Measurements from ENCODE around the gene SDF4.
"Not testable (repeated sequence)": the region's sequence is repeated elsewhere in the genome, so short reads cannot be mapped to it uniquely, and the experiment has no call there.

Gene SDF4

GRCh38 chr1:1253972-1254666, 22.3 kb upstream of the SDF4 start:
- TF ChIP-seq POLR2A (IDR thresholded peaks at IDR 0.05; ENCODE audit: low read depth, low read length) = no peak
- DNase-seq (ENCODE audit: insufficient read length, low spot score) (no peak), FAIRE-seq (no peak)

- no peak for TF ChIP-seq POLR2A (IDR thresholded peaks at IDR 0.05; ENCODE audit: low read depth, low read length)
- DNase-seq (ENCODE audit: insufficient read length, low spot score) (no peak), FAIRE-seq (no peak)
Measured at GRCh38 chr1:1253314-1253713, 21.5 kb upstream of the SDF4 start.

- DNase-seq (ENCODE audit: insufficient read length, low spot score) (no peak), FAIRE-seq (no peak)
- no peak for TF ChIP-seq POLR2A (IDR thresholded peaks at IDR 0.05; ENCODE audit: low read depth, low read length)
Measured at GRCh38 chr1:1250786-1251284, 19.0 kb upstream of the SDF4 start.

- not testable (repeated sequence) for DNase-seq (ENCODE audit: insufficient read length, low spot score); FAIRE-seq
Measured at GRCh38 chr1:1248009-1248913, 16.5 kb upstream of the SDF4 start.

GRCh38 chr1:1247341-1247913, 15.6 kb upstream of the SDF4 start:
- no peak for DNase-seq (ENCODE audit: insufficient read length, low spot score)
- no peak for TF ChIP-seq POLR2A (IDR thresholded peaks at IDR 0.05; ENCODE audit: low read depth, low read length)
- no peak for FAIRE-seq

- DNase-seq (ENCODE audit: insufficient read length, low spot score) (no peak), FAIRE-seq (no peak)
- TF ChIP-seq POLR2A (IDR thresholded peaks at IDR 0.05; ENCODE audit: low read depth, low read length) = no peak
Measured at GRCh38 chr1:1246577-1247340, 15.0 kb upstream of the SDF4 start, which contains the start of gene C1QTNF12. C1QTNF12 (minus strand) TSS chr1:1246722; CDS start chr1:1246690, 32 bp downstream.

GRCh38 chr1:1245817-1246576, 14.2 kb upstream of the SDF4 start:
- FAIRE-seq (no peak), DNase-seq (ENCODE audit: insufficient read length, low spot score) (no peak)
- TF ChIP-seq POLR2A (IDR thresholded peaks at IDR 0.05; ENCODE audit: low read depth, low read length) = no peak

GRCh38 chr1:1245178-1245816, 13.5 kb upstream of the SDF4 start:
- no peak for TF ChIP-seq POLR2A (IDR thresholded peaks at IDR 0.05; ENCODE audit: low read depth, low read length)
- FAIRE-seq (no peak), DNase-seq (ENCODE audit: insufficient read length, low spot score) (no peak)

- DNase-seq (ENCODE audit: insufficient read length, low spot score) (no peak), FAIRE-seq (no peak)
- no peak for TF ChIP-seq POLR2A (IDR thresholded peaks at IDR 0.05; ENCODE audit: low read depth, low read length)
Measured at GRCh38 chr1:1244192-1244811, 12.5 kb upstream of the SDF4 start.

- DNase-seq (ENCODE audit: insufficient read length, low spot score) (no peak), FAIRE-seq (no peak)
- TF ChIP-seq POLR2A (IDR thresholded peaks at IDR 0.05; ENCODE audit: low read depth, low read length) = no peak
Measured at GRCh38 chr1:1243807-1244191, 12.0 kb upstream of the SDF4 start.

GRCh38 chr1:1243266-1243660, 11.5 kb upstream of the SDF4 start:
- no peak for TF ChIP-seq POLR2A (IDR thresholded peaks at IDR 0.05; ENCODE audit: low read depth, low read length)
- DNase-seq (ENCODE audit: insufficient read length, low spot score) = no peak

More at GRCh38 chr1:1243266-1243660, 11.5 kb upstream of the SDF4 start:
- no peak for FAIRE-seq
